Adipocyte (in vitro differentiated cells): ENCODE results near the gene ALG10B.
"Not testable (repeated sequence)": the region's sequence is repeated elsewhere in the genome, so short reads cannot be mapped to it uniquely, and the experiment has no call there.

Experiments used
- DNase-seq: peaks from one replicate; pipeline ENCODE4 v3.0.0-alpha.2; 2015; ENCODE audit warnings: low read depth
- H3K27me3 ChIP-seq: replicated peaks from 2 replicates; pipeline ENCODE4 v1.7.0; 2013; ENCODE audit warnings: mild to moderate bottlenecking, low read length, moderate library complexity; ENCODE audit not compliant: control insufficient read depth, insufficient read depth
- H3K36me3 ChIP-seq: 2 replicates; pipeline ENCODE4 v1.7.0; 2013; ENCODE audit warnings: low read length, mild to moderate bottlenecking, moderate library complexity; ENCODE audit not compliant: control insufficient read depth, insufficient read depth, severe bottlenecking
- H3K4me1 ChIP-seq: 2 replicates; pipeline ENCODE4 v1.7.0; 2013; ENCODE audit warnings: mild to moderate bottlenecking, low read length, moderate library complexity; ENCODE audit not compliant: control insufficient read depth, insufficient read depth
- H3K4me3 ChIP-seq: 2 replicates; pipeline ENCODE4 v1.7.0; 2013; ENCODE audit warnings: mild to moderate bottlenecking, low read length, moderate library complexity
- H3K9ac ChIP-seq: 2 replicates; pipeline ENCODE4 v1.7.0; 2013; ENCODE audit warnings: mild to moderate bottlenecking, low read length, moderate library complexity
- H3K9me3 ChIP-seq: 2 replicates; pipeline ENCODE4 v1.7.0; 2013; ENCODE audit warnings: mild to moderate bottlenecking, low read length, moderate library complexity; ENCODE audit not compliant: control insufficient read depth

ALG10B gene

GRCh38 chr12:38316391-38317129, at the start of gene ALG10B:
TSS of gene ALG10B (plus strand) at chr12:38316774. CDS start at chr12:38316894, 120 bp downstream.
- H3K9ac ChIP-seq: peak within 1 kb of the TSS; percentile 88
- no peaks in the 10 kb centered on the region for H3K9me3 ChIP-seq
- no peaks in the 10 kb centered on the region for H3K27me3 ChIP-seq
- peaks cover 3% of the 10 kb centered on the region for H3K4me1 ChIP-seq
- H3K4me3 ChIP-seq: peak within 1 kb of the TSS; percentile 92
- DNase-seq: peak; percentile 99
- no peaks in the 10 kb centered on the region for H3K36me3 ChIP-seq

GRCh38 chr12:38268612-38269011, 48.0 kb upstream of the ALG10B start:
- Histone ChIP-seq H3K4me1 (no peaks in the 10 kb centered on the region), H3K9ac (no peak overlapping the region), H3K9me3 (no peaks in the 10 kb centered on the region), H3K4me3 (no peak overlapping the region), H3K27me3 (no peaks in the 10 kb centered on the region), H3K36me3 (no peaks in the 10 kb centered on the region)
- DNase-seq: no peak

GRCh38 chr12:38269897-38270296, 46.7 kb upstream of the ALG10B start:
- no peaks in the 10 kb centered on the region for H3K4me1 ChIP-seq
- H3K9ac ChIP-seq: no peak overlapping the region
- no peaks in the 10 kb centered on the region for H3K27me3 ChIP-seq
- H3K36me3 ChIP-seq: no peaks in the 10 kb centered on the region
- H3K9me3 ChIP-seq: no peaks in the 10 kb centered on the region
- DNase-seq: no peak
- H3K4me3 ChIP-seq: no peak overlapping the region

GRCh38 chr12:38279756-38280155, 36.8 kb upstream of the ALG10B start:
- no peak for DNase-seq
- H3K36me3 ChIP-seq: no peaks in the 10 kb centered on the region
- no peak overlapping the region for H3K9ac ChIP-seq
- H3K4me3 ChIP-seq: no peak overlapping the region
- no peaks in the 10 kb centered on the region for H3K27me3 ChIP-seq
- H3K9me3 ChIP-seq: no peaks in the 10 kb centered on the region
- no peaks in the 10 kb centered on the region for H3K4me1 ChIP-seq

- no peak overlapping the region for H3K9ac ChIP-seq
- DNase-seq: no peak
- H3K27me3 ChIP-seq: no peaks in the 10 kb centered on the region
- H3K36me3 ChIP-seq: no peaks in the 10 kb centered on the region
- no peaks in the 10 kb centered on the region for H3K9me3 ChIP-seq
- H3K4me1 ChIP-seq: no peaks in the 10 kb centered on the region
- H3K4me3 ChIP-seq: no peak overlapping the region
These were observed 33.7 kb upstream of the ALG10B start for GRCh38 chr12:38282886-38283285.

- Histone ChIP-seq H3K9me3 (no peaks in the 10 kb centered on the region), H3K4me3 (no peak overlapping the region), H3K4me1 (no peaks in the 10 kb centered on the region), H3K9ac (no peak overlapping the region), H3K27me3 (no peaks in the 10 kb centered on the region), H3K36me3 (no peaks in the 10 kb centered on the region)
- no peak for DNase-seq
These were observed 27.2 kb upstream of the ALG10B start for GRCh38 chr12:38289396-38289795.

GRCh38 chr12:38291160-38291559, 25.4 kb upstream of the ALG10B start:
- DNase-seq: no peak
- Histone ChIP-seq H3K27me3 (no peaks in the 10 kb centered on the region), H3K9ac (no peak overlapping the region), H3K9me3 (no peaks in the 10 kb centered on the region), H3K4me3 (no peak overlapping the region), H3K4me1 (no peaks in the 10 kb centered on the region), H3K36me3 (no peaks in the 10 kb centered on the region)

- H3K36me3 ChIP-seq, H3K9ac ChIP-seq, H3K4me1 ChIP-seq, DNase-seq, H3K4me3 ChIP-seq, H3K27me3 ChIP-seq: not testable (repeated sequence)
- H3K9me3 ChIP-seq: peaks cover 10% of the 10 kb centered on the region
These were observed 13.6 kb upstream of the ALG10B start for GRCh38 chr12:38302972-38303371.

GRCh38 chr12:38321966-38322365, 5.4 kb downstream of the ALG10B start:
- H3K27me3 ChIP-seq, DNase-seq, H3K4me1 ChIP-seq: not testable (repeated sequence)

GRCh38 chr12:38324912-38325311, 8.3 kb downstream of the ALG10B start:
- Histone ChIP-seq H3K27me3 (no peaks in the 10 kb centered on the region), H3K9ac (no peak overlapping the region), H3K4me3 (no peak overlapping the region), H3K4me1 (no peaks in the 10 kb centered on the region), H3K9me3 (no peaks in the 10 kb centered on the region), H3K36me3 (no peaks in the 10 kb centered on the region)
- no peak for DNase-seq

More at GRCh38 chr12:38321966-38322365, 5.4 kb downstream of the ALG10B start:
- H3K4me3 ChIP-seq, H3K9ac ChIP-seq, H3K9me3 ChIP-seq, H3K36me3 ChIP-seq: not testable (repeated sequence)

GRCh38 chr12:38327356-38327755, 10.8 kb downstream of the ALG10B start:
- H3K4me1 ChIP-seq: no peaks in the 10 kb centered on the region
- H3K9me3 ChIP-seq: no peaks in the 10 kb centered on the region
- no peaks in the 10 kb centered on the region for H3K27me3 ChIP-seq
- no peak for DNase-seq
- no peak overlapping the region for H3K4me3 ChIP-seq
- no peak overlapping the region for H3K9ac ChIP-seq
- H3K36me3 ChIP-seq: no peaks in the 10 kb centered on the region
